Measurements from ENCODE around the gene HARS1. TPM values are rescaled to one million over a fixed set of nuclear protein-coding genes. Genes with fewer than 3 reads are reported as not detected.

HARS1 gene
- polyA plus RNA-seq, 3 donors = 70.5 to 78.3 (median 71.8) TPM

Other genes starting within 250 kb of the HARS1 start
- 10 to 100 TPM in 1 of 3 donors, 1 to 10 TPM in 2; 6.9 to 14.9 (median 7.6) TPM for gene EIF4EBP3, start 143.7 kb downstream of the HARS1 start, polyA plus RNA-seq (ENCODE audit: insufficient read length in 3 of 3)
- 10 to 100 TPM; 23.8 to 31.7 (median 27.1) TPM for gene SRA1, start 133.9 kb downstream of the HARS1 start, polyA plus RNA-seq (ENCODE audit: insufficient read length in 3 of 3)
- gene APBB3, start 126.8 kb downstream of the HARS1 start, polyA plus RNA-seq (ENCODE audit: insufficient read length in 3 of 3) = 10 to 100 TPM; 37.9 to 63.1 (median 38.0) TPM
- 10 to 100 TPM; 72.4 to 83.5 (median 78.0) TPM for gene SLC35A4, start 126.5 kb downstream of the HARS1 start, polyA plus RNA-seq (ENCODE audit: insufficient read length in 3 of 3)
- 10 to 100 TPM in 2 of 3 donors, 1 to 10 TPM in 1; 8.4 to 11.5 (median 11.0) TPM for gene CD14, start 58.2 kb downstream of the HARS1 start, polyA plus RNA-seq (ENCODE audit: insufficient read length in 3 of 3)
- 10 to 100 TPM; 16.1 to 19.3 (median 17.0) TPM for gene TMCO6, start 51.9 kb downstream of the HARS1 start, polyA plus RNA-seq (ENCODE audit: insufficient read length in 3 of 3)
- 10 to 100 TPM; 77.3 to 94.8 (median 88.4) TPM for gene NDUFA2, start 43.7 kb downstream of the HARS1 start, polyA plus RNA-seq (ENCODE audit: insufficient read length in 3 of 3)
- 100 to 1,000 TPM; 158 to 177 (median 174) TPM for gene IK, start 43.5 kb downstream of the HARS1 start, polyA plus RNA-seq (ENCODE audit: insufficient read length in 3 of 3)
- gene WDR55, start 26.5 kb downstream of the HARS1 start, polyA plus RNA-seq (ENCODE audit: insufficient read length in 3 of 3) = 10 to 100 TPM; 15.0 to 20.6 (median 15.8) TPM
- 1 to 10 TPM in 1 of 3 donors, under 1 TPM in 2; 0.36 to 1.0 (median 0.76) TPM for gene DND1, start 17.8 kb downstream of the HARS1 start, polyA plus RNA-seq (ENCODE audit: insufficient read length in 3 of 3)
- gene HARS2, start 85 bp upstream of the HARS1 start, polyA plus RNA-seq (ENCODE audit: insufficient read length in 3 of 3) = 10 to 100 TPM; 42.6 to 54.8 (median 46.8) TPM
- 100 to 1,000 TPM; 103 to 141 (median 128) TPM for gene ZMAT2, start 9.1 kb upstream of the HARS1 start, polyA plus RNA-seq (ENCODE audit: insufficient read length in 3 of 3)
- under 1 TPM in 1 of 3 donors, not detected in 2; 0.09 TPM for gene PCDHA1, start 94.8 kb upstream of the HARS1 start, polyA plus RNA-seq (ENCODE audit: insufficient read length in 3 of 3)
- gene PCDHA2, start 103.5 kb upstream of the HARS1 start, polyA plus RNA-seq (ENCODE audit: insufficient read length in 3 of 3) = under 1 TPM; 0.24 to 0.37 (median 0.30) TPM
- under 1 TPM; 0.36 to 0.41 (median 0.37) TPM for gene PCDHA3, start 109.7 kb upstream of the HARS1 start, polyA plus RNA-seq (ENCODE audit: insufficient read length in 3 of 3)
- 1 to 10 TPM in 2 of 3 donors, under 1 TPM in 1; 0.96 to 1.1 (median 1.0) TPM for gene PCDHA4, start 115.7 kb upstream of the HARS1 start, polyA plus RNA-seq (ENCODE audit: insufficient read length in 3 of 3)
- gene PCDHA5, start 130.2 kb upstream of the HARS1 start, polyA plus RNA-seq (ENCODE audit: insufficient read length in 3 of 3) = under 1 TPM in 2 of 3 donors, not detected in 1; 0.06 to 0.21 TPM
- under 1 TPM; 0.16 to 0.41 (median 0.40) TPM for gene PCDHA6, start 136.6 kb upstream of the HARS1 start, polyA plus RNA-seq (ENCODE audit: insufficient read length in 3 of 3)
- under 1 TPM; 0.23 to 0.33 (median 0.26) TPM for gene PCDHA7, start 142.9 kb upstream of the HARS1 start, polyA plus RNA-seq (ENCODE audit: insufficient read length in 3 of 3)
- under 1 TPM; 0.06 to 0.09 (median 0.09) TPM for gene PCDHA8, start 149.8 kb upstream of the HARS1 start, polyA plus RNA-seq (ENCODE audit: insufficient read length in 3 of 3)
- under 1 TPM; 0.03 to 0.05 (median 0.04) TPM for gene PCDHA9, start 157.0 kb upstream of the HARS1 start, polyA plus RNA-seq (ENCODE audit: insufficient read length in 3 of 3)
- gene PCDHA10, start 164.5 kb upstream of the HARS1 start, polyA plus RNA-seq (ENCODE audit: insufficient read length in 3 of 3) = under 1 TPM; 0.23 to 0.91 (median 0.75) TPM
- gene PCDHA11, start 177.6 kb upstream of the HARS1 start, polyA plus RNA-seq (ENCODE audit: insufficient read length in 3 of 3) = under 1 TPM; 0.09 to 0.29 (median 0.17) TPM
- gene PCDHA12, start 183.9 kb upstream of the HARS1 start, polyA plus RNA-seq (ENCODE audit: insufficient read length in 3 of 3) = under 1 TPM in 2 of 3 donors, not detected in 1; 0.11 to 0.12 TPM
- not detected for gene PCDHA13, start 190.8 kb upstream of the HARS1 start, polyA plus RNA-seq (ENCODE audit: insufficient read length in 3 of 3)
- under 1 TPM; 0.09 to 0.17 (median 0.09) TPM for gene PCDHAC1, start 234.9 kb upstream of the HARS1 start, polyA plus RNA-seq (ENCODE audit: insufficient read length in 3 of 3)